ENCODE results near the gene ALK.

Gene ALK

GRCh38 chr2:29272311-29272710, 649.1 kb downstream of the ALK start:
- H3K27me3 ChIP-seq (ENCODE audit: insufficient read depth, low read length) = no peaks in the 10 kb centered on the region
- H3K27ac ChIP-seq (ENCODE audit: low read depth, low read length) = no peak overlapping the region
- no peak overlapping the region for H3K9ac ChIP-seq (ENCODE audit: low read depth, low read length)
- H3K4me3 ChIP-seq (ENCODE audit: low read length) = no peak overlapping the region
- H3K9me3 ChIP-seq (ENCODE audit: insufficient read depth, low read depth, low read length) = no peaks in the 10 kb centered on the region
- no peaks in the 10 kb centered on the region for H3K36me3 ChIP-seq (ENCODE audit: insufficient read depth, low read length)
- WGBS = 92% methylated on average over 5 of the region's 5 CpGs
- H3K4me1 ChIP-seq (ENCODE audit: insufficient read depth, low read length) = 0 out of 2 replicates have a peak, but pooled peaks cover 4% of the 10 kb centered on the region

GRCh38 chr2:29270701-29271121, 650.7 kb downstream of the ALK start:
- Histone ChIP-seq H3K4me3 (ENCODE audit: low read length) (no peak overlapping the region), H3K27me3 (ENCODE audit: insufficient read depth, low read length) (no peaks in the 10 kb centered on the region), H3K9ac (ENCODE audit: low read depth, low read length) (no peak overlapping the region), H3K9me3 (ENCODE audit: insufficient read depth, low read depth, low read length) (no peaks in the 10 kb centered on the region), H3K36me3 (ENCODE audit: insufficient read depth, low read length) (no peaks in the 10 kb centered on the region), H3K4me1 (ENCODE audit: insufficient read depth, low read length) (0 out of 2 replicates have a peak, but pooled peaks cover 4% of the 10 kb centered on the region), H3K27ac (ENCODE audit: low read depth, low read length) (no peak overlapping the region)
- WGBS = 92% methylated on average over 5 of the region's 5 CpGs

GRCh38 chr2:29269765-29270109, 651.6 kb downstream of the ALK start:
- H3K27ac ChIP-seq (ENCODE audit: low read depth, low read length) = no peak overlapping the region
- H3K9me3 ChIP-seq (ENCODE audit: insufficient read depth, low read depth, low read length) = no peaks in the 10 kb centered on the region
- 0 out of 2 replicates have a peak, but pooled peaks cover 4% of the 10 kb centered on the region for H3K4me1 ChIP-seq (ENCODE audit: insufficient read depth, low read length)
- no peaks in the 10 kb centered on the region for H3K27me3 ChIP-seq (ENCODE audit: insufficient read depth, low read length)
- WGBS = 77% methylated on average over 4 of the region's 5 CpGs
- H3K9ac ChIP-seq (ENCODE audit: low read depth, low read length) = no peak overlapping the region
- H3K4me3 ChIP-seq (ENCODE audit: low read length) = no peak overlapping the region
- no peaks in the 10 kb centered on the region for H3K36me3 ChIP-seq (ENCODE audit: insufficient read depth, low read length)

GRCh38 chr2:29269095-29269764, 652.2 kb downstream of the ALK start:
- WGBS = 92% methylated on average over 11 of the region's 11 CpGs
- no peak overlapping the region for H3K27ac ChIP-seq (ENCODE audit: low read depth, low read length)
- H3K9ac ChIP-seq (ENCODE audit: low read depth, low read length) = no peak overlapping the region
- no peak overlapping the region for H3K4me3 ChIP-seq (ENCODE audit: low read length)
- no peaks in the 10 kb centered on the region for H3K9me3 ChIP-seq (ENCODE audit: insufficient read depth, low read depth, low read length)
- H3K27me3 ChIP-seq (ENCODE audit: insufficient read depth, low read length) = no peaks in the 10 kb centered on the region
- no peaks in the 10 kb centered on the region for H3K36me3 ChIP-seq (ENCODE audit: insufficient read depth, low read length)
- H3K4me1 ChIP-seq (ENCODE audit: insufficient read depth, low read length) = 0 out of 2 replicates have a peak, but pooled peaks cover 4% of the 10 kb centered on the region

GRCh38 chr2:29267720-29268119, 653.7 kb downstream of the ALK start:
- H3K4me1 ChIP-seq (ENCODE audit: insufficient read depth, low read length) = no peaks in the 10 kb centered on the region
- H3K27ac ChIP-seq (ENCODE audit: low read depth, low read length) = no peak overlapping the region
- no peak overlapping the region for H3K9ac ChIP-seq (ENCODE audit: low read depth, low read length)
- no peaks in the 10 kb centered on the region for H3K27me3 ChIP-seq (ENCODE audit: insufficient read depth, low read length)
- no peaks in the 10 kb centered on the region for H3K36me3 ChIP-seq (ENCODE audit: insufficient read depth, low read length)
- no peaks in the 10 kb centered on the region for H3K9me3 ChIP-seq (ENCODE audit: insufficient read depth, low read depth, low read length)
- WGBS = 55% methylated on average over 2 of the region's 2 CpGs
- H3K4me3 ChIP-seq (ENCODE audit: low read length) = no peak overlapping the region

GRCh38 chr2:29263886-29264285, 657.5 kb downstream of the ALK start:
- no peaks in the 10 kb centered on the region for H3K27me3 ChIP-seq (ENCODE audit: insufficient read depth, low read length)
- H3K36me3 ChIP-seq (ENCODE audit: insufficient read depth, low read length) = no peaks in the 10 kb centered on the region
- WGBS = 97% methylated on average over 5 of the region's 5 CpGs
- no peak overlapping the region for H3K4me3 ChIP-seq (ENCODE audit: low read length)
- no peaks in the 10 kb centered on the region for H3K4me1 ChIP-seq (ENCODE audit: insufficient read depth, low read length)
- H3K9me3 ChIP-seq (ENCODE audit: insufficient read depth, low read depth, low read length) = no peaks in the 10 kb centered on the region
- H3K9ac ChIP-seq (ENCODE audit: low read depth, low read length) = no peak overlapping the region
- H3K27ac ChIP-seq (ENCODE audit: low read depth, low read length) = no peak overlapping the region

GRCh38 chr2:29262681-29263260, 658.6 kb downstream of the ALK start:
- no peaks in the 10 kb centered on the region for H3K36me3 ChIP-seq (ENCODE audit: insufficient read depth, low read length)
- H3K4me1 ChIP-seq (ENCODE audit: insufficient read depth, low read length) = no peaks in the 10 kb centered on the region
- no peaks in the 10 kb centered on the region for H3K27me3 ChIP-seq (ENCODE audit: insufficient read depth, low read length)
- no peak overlapping the region for H3K9ac ChIP-seq (ENCODE audit: low read depth, low read length)
- no peak overlapping the region for H3K27ac ChIP-seq (ENCODE audit: low read depth, low read length)
- 95% methylated on average over 7 of the region's 7 CpGs for WGBS
- H3K9me3 ChIP-seq (ENCODE audit: insufficient read depth, low read depth, low read length) = no peaks in the 10 kb centered on the region
- H3K4me3 ChIP-seq (ENCODE audit: low read length) = no peak overlapping the region

GRCh38 chr2:29261003-29261402, 660.4 kb downstream of the ALK start:
- Histone ChIP-seq H3K9me3 (ENCODE audit: insufficient read depth, low read depth, low read length) (no peaks in the 10 kb centered on the region), H3K9ac (ENCODE audit: low read depth, low read length) (no peak overlapping the region), H3K4me1 (ENCODE audit: insufficient read depth, low read length) (no peaks in the 10 kb centered on the region), H3K27me3 (ENCODE audit: insufficient read depth, low read length) (no peaks in the 10 kb centered on the region), H3K27ac (ENCODE audit: low read depth, low read length) (no peak overlapping the region), H3K4me3 (ENCODE audit: low read length) (no peak overlapping the region), H3K36me3 (ENCODE audit: insufficient read depth, low read length) (no peaks in the 10 kb centered on the region)
- WGBS = 90% methylated on average over 3 of the region's 3 CpGs

- Histone ChIP-seq H3K27me3 (ENCODE audit: insufficient read depth, low read length) (no peaks in the 10 kb centered on the region), H3K9ac (ENCODE audit: low read depth, low read length) (no peak overlapping the region), H3K36me3 (ENCODE audit: insufficient read depth, low read length) (no peaks in the 10 kb centered on the region), H3K9me3 (ENCODE audit: insufficient read depth, low read depth, low read length) (no peaks in the 10 kb centered on the region), H3K4me3 (ENCODE audit: low read length) (no peak overlapping the region), H3K27ac (ENCODE audit: low read depth, low read length) (no peak overlapping the region), H3K4me1 (ENCODE audit: insufficient read depth, low read length) (no peaks in the 10 kb centered on the region)
- WGBS = 96% methylated on average over 6 of the region's 6 CpGs
These were observed 661.1 kb downstream of the ALK start for GRCh38 chr2:29260142-29260772.

GRCh38 chr2:29259221-29259620, 662.2 kb downstream of the ALK start:
- Histone ChIP-seq H3K36me3 (ENCODE audit: insufficient read depth, low read length) (no peaks in the 10 kb centered on the region), H3K9me3 (ENCODE audit: insufficient read depth, low read depth, low read length) (no peaks in the 10 kb centered on the region), H3K4me1 (ENCODE audit: insufficient read depth, low read length) (no peaks in the 10 kb centered on the region), H3K27me3 (ENCODE audit: insufficient read depth, low read length) (no peaks in the 10 kb centered on the region), H3K9ac (ENCODE audit: low read depth, low read length) (no peak overlapping the region), H3K4me3 (ENCODE audit: low read length) (no peak overlapping the region), H3K27ac (ENCODE audit: low read depth, low read length) (no peak overlapping the region)
- no CpG with 5 or more reads among the region's 4 CpGs for WGBS

GRCh38 chr2:29255004-29255403, 666.4 kb downstream of the ALK start:
- 93% methylated on average over 2 of the region's 2 CpGs for WGBS

More at GRCh38 chr2:29255004-29255403, 666.4 kb downstream of the ALK start:
- H3K27me3 ChIP-seq (ENCODE audit: insufficient read depth, low read length) = no peaks in the 10 kb centered on the region
- no peaks in the 10 kb centered on the region for H3K36me3 ChIP-seq (ENCODE audit: insufficient read depth, low read length)
- H3K27ac ChIP-seq (ENCODE audit: low read depth, low read length) = no peak overlapping the region
- H3K9ac ChIP-seq (ENCODE audit: low read depth, low read length) = no peak overlapping the region
- H3K4me3 ChIP-seq (ENCODE audit: low read length) = no peak overlapping the region
- H3K4me1 ChIP-seq (ENCODE audit: insufficient read depth, low read length) = no peaks in the 10 kb centered on the region
- H3K9me3 ChIP-seq (ENCODE audit: insufficient read depth, low read depth, low read length) = no peaks in the 10 kb centered on the region

All from HUES64 (cell line).